Activated T-helper 1 cell treated with anti-CD3 and anti-CD28 coated beads, Interleukin-2, amount 50 U/mL, for 16 hours (primary cell): ENCODE data around the gene RSPO3.
"Not testable (repeated sequence)": the region's sequence is repeated elsewhere in the genome, so short reads cannot be mapped to it uniquely, and the experiment has no call there.

Source experiments
- DNase-seq, 2 donors: peaks; one replicate each; pipeline ENCODE4 v3.0.0-alpha.2; 2020; ENCODE audit warnings: low read depth in 1 of 2, low spot score in 1 of 2

Gene RSPO3

DNA sequence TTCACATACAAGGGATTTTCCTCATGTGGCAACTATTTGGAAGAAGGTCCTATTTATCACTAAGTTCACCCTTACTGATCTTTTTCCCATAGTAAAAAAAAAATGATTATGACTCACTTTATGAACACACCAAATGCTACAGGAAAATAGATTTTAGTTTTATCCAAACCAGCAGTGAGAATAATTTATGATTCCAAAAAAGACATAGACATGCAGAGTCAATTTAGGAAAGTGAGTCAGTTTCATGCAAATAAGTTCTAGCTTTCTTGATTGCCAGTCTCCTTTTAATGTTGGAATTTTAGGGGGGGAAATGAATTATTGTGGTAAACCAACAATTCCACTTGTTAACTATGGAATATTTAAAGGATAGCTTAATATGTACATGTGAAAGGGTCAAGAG lies 84.2 kb downstream of the RSPO3 start:
- DNase-seq, result no peak

- DNase-seq, result no peak
These were observed 85.8 kb downstream of the RSPO3 start for GRCh38 chr6:127204281-127204680.

DNA sequence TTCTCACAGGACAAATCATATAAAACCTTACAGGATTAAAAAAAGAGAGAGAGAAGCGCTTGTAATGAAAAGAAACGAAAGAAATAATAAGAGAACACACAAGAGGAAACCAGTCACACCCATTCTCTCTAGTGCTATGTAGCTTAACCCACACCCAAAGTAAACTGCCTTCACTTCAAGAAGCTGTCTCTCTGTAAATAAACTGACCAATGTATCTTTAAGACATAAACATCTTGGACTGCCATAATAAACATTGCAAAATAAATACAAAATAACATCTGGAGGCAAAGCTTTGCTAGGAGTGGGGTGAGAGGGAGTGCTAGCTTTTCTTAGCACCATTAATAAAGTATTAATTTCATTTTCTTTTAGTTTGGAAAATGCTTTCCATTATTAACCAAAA lies 86.6 kb downstream of the RSPO3 start:
- DNase-seq, result no peak

DNA sequence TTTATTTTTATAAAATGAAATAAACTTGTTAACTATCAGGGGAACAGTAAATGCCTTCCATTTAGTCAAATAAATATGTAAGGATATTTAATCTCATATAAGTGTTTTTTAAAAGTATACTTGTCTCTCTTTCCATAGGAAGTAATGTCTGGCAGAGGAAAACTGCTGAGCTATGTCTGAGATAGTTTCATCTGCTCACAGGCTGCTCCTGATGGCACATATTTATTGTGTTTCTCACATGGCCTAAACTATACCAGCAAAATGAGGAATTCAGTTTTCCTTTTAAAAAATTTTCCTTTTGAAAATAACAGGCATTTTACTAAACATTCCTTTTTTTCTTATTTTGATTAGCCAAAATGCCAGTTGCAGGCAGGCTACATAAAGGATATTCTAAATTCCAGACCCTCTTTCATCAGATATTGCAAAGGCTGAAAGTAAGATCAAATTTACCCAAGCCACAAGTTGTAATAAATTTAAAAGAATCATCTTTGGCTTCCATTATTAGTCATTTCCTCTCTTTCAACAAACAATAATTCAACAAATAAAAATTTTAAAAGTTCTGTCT lies 88.1 kb downstream of the RSPO3 start:
- DNase-seq, result no peak

DNA sequence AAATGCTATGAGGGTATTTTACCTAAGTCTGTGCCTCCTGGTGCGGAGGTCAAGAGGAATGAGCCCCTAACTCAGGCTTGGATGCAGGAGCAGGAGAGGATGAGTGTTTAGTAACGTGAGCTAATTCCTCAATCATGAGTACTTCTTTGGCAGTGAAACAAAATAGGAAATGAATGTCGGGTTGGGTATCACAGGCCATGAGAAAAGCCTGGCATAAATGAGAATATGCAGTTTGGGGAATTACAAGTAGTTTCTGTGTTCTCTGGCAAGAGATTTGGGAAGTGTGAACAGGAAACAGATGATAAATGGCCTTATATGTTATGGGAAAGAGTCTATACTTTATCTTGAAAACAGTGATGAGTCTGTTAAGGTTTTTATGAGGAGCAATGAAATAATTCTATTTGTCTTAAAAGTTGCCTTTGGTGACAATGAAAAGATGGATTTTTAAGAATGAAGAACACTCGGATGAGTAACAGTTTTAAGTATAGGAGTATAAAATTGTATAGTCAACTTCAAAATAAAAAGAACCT lies 89.2 kb downstream of the RSPO3 start:
- no peak for DNase-seq

GRCh38 chr6:127210725-127211124 lies 92.3 kb downstream of the RSPO3 start:
- no peak for DNase-seq

GRCh38 chr6:127212376-127212775 lies 93.9 kb downstream of the RSPO3 start:
- DNase-seq, result no peak

GRCh38 chr6:127214032-127214431 lies 95.6 kb downstream of the RSPO3 start:
- DNase-seq, result not testable (repeated sequence)

DNA sequence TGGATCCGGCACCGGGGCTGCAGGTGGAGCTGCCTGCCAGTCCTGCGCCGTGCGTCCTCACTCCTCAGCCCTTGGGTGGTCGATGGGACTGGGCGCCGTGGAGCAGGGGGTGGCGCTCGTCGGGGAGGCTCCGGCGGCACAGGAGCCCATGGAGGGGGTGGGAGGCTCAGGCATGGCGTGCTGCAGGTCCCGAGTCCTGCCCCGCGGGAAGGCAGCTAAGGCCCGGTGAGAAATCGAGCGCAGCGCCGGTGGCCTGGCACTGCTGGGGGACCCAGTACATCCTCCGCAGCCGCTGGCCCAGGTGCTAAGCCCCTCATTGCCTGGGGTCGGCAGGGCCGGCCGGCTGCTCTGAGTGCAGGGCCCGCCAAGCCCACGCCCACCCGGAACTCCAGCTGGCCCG lies 96.1 kb downstream of the RSPO3 start:
- DNase-seq, result not testable (repeated sequence)

DNA sequence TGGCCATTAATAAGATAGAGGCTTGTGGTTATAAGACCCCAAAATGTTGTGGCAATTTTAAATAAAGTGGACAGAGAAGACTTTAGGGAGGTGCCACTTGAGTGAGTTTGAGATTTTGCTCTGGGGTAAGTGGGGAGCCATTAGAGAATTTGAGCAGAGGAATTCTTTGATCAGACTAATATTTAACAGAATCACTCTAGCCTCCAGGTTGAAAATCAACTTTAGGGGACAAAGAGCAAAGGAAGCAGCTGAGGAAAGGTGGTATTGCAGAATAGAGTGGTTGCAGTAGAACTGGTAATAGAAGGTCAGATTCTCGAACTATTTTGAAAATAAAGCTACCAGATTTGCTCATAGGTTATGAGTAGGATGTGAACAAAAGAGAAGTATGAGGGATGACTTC lies 97.5 kb downstream of the RSPO3 start:
- DNase-seq, result no peak

DNA sequence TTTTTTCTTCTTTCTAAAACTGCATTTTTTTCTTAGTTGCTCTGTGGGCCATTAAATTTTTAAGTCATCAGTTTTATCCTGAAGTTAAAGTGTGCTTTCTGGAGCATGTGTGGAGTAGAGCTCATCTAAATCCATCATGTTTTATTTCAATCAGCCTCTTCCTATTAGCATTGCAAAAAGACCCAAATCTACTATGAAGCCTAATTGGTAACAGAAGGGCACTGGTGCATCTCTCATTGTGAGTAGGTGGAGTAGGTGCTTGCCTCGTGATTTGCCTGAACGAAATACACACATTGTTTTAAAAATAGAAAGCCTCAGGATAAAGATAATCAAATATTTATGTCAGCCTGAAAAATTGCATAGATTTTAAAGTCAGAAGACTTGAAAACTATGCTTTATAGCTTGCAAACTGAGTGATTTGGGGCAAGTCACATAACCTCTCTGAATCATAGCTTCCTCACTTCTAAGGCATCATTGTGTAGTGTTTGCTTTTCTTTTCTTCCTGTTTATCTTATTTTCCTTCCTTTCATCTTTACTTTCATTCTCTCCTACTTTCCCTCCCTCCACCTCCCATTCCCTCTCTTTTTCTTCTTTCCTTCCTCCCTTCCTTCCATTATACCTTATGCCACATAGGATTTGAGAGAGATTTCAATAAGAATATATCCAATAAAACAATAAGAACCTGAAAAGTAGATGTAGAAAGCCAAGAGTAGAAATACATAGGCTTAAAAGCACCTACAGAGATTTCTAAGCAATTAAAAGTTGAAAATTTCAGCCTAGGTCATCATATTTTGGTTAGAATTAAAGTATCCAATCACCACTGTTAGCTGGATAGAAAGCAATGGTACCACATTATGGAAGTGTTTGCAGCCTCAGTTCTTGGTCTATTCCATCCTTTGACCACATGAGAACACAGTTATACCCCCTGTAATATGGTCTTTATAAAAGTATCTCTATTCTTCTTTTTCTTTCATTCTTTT lies 98.6 kb downstream of the RSPO3 start:
- DNase-seq, result no peak

DNA sequence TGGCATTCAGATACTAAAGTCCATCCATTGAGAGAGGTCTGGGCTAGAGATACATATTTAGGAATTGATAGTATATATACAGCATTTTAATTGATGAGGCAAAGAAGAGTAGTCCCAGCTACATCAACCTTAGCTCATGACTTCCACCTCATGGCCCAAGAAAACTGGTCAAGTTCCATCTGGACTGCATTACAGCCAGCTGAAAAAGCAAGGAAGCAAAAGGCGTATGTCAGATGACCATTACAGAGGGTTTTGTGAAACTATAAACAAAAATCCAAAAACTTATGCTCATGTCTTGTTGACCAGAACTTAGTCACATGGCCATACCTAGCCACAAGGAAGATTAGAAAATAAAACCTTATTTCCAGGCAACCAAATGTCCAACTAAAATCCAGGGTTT lies 101.4 kb downstream of the RSPO3 start:
- no peak for DNase-seq

DNA sequence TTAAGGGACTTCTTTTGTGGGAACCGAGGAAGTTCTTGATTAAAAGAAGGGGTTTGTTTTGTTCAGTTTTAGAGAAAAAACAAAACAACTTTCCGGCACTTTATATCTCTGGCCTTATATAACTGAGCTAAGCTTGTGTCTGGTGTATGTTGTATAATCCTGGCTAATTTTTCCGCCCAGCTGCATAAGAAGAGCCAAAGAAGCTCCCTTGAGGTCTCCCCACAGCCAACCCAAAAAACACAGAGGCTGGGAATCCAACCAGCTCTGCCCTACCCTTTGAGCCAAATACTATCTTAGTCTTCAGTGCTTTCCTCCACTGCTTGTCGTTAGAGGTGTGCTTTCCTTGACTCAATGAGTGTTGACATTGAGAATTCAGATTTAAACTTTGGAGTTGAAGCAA lies 102.7 kb downstream of the RSPO3 start:
- DNase-seq, result no peak

DNA sequence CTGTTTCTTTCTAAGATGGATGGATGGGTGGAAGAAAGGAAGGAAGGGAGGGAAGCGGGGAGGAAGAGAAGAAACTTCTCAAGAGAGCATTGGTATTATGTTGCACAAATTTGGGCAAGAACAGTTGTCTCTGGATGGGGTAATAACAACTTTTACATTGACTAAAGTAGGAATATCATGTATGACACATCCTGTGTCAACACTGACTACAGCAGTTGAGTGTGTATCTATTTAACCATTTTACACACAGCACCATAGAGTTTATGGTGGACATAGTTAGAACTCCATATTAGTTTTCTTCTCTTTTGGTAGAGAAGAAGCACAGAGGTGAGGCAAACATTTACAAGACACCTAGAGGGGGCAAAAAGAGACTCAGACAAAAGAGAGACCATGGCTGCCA lies 103.9 kb downstream of the RSPO3 start:
- DNase-seq, result no peak

- DNase-seq, result no peak
These were observed 107.0 kb downstream of the RSPO3 start for GRCh38 chr6:127225497-127225896.

- not testable (repeated sequence) for DNase-seq
These were observed 115.3 kb downstream of the RSPO3 start for GRCh38 chr6:127233819-127234218.

- DNase-seq, result no peak
These were observed 125.0 kb downstream of the RSPO3 start for GRCh38 chr6:127243501-127243900.
